H1 (cell line): Measurements from ENCODE around the gene PKP3. TPM values are rescaled to one million over a fixed set of nuclear protein-coding genes. Genes with fewer than 3 reads are reported as not detected.

Source experiments
- CTCF ChIA-PET: fragments of 300-600 bp; sonication (Branson Sonifier 250); formaldehyde crosslinking; loops from one replicate; lab custom pipeline; 2021; ENCODE audit not compliant: partially characterized antibody; lab: Charles Lee
- POLR2A ChIA-PET: fragments of 300-600 bp; sonication (Branson Sonifier 250); formaldehyde crosslinking; loops from one replicate; lab custom pipeline; 2021; ENCODE audit warnings: inconsistent platforms; ENCODE audit not compliant: partially characterized antibody; lab: Charles Lee
- DNase-seq, 2 experiments: peaks; one replicate each; pipeline versions ENCODE4 v3.0.0 to v3.0.0-alpha.2; 2010 to 2022; ENCODE audit warnings: low spot score in 2 of 2, low read depth in 1 of 2, mixed read lengths in 1 of 2
- FAIRE-seq: peaks from 2 replicates; lab custom pipeline; 2011; peaks lifted over from hg19 to GRCh38; lab: Jason Lieb, UNC
- H2AFZ ChIP-seq: 2 replicates; pipeline ENCODE4 v1.8.1; 2012; ENCODE audit warnings: low read length, inconsistent platforms
- H2AK5ac ChIP-seq: 2 replicates; pipeline ENCODE4 v1.6.1; 2013; ENCODE audit warnings: low read depth, low read length
- H2BK120ac ChIP-seq: replicated peaks from 2 replicates; pipeline ENCODE3; 2013; ENCODE audit warnings: low read depth, low read length, inconsistent platforms
- H2BK12ac ChIP-seq: 2 replicates; pipeline ENCODE4 v1.6.1; 2013; ENCODE audit warnings: low read depth, low read length
- H2BK15ac ChIP-seq: 2 replicates; pipeline ENCODE4 v1.6.1; 2013; ENCODE audit warnings: low read length
- H2BK20ac ChIP-seq: 2 replicates; pipeline ENCODE4 v1.6.1; 2013; ENCODE audit warnings: low read length
- H2BK5ac ChIP-seq: 2 replicates; pipeline ENCODE4 v1.6.1; 2013; ENCODE audit warnings: low read depth, low read length
- H3K14ac ChIP-seq: 2 replicates; pipeline ENCODE4 v1.6.1; 2013; ENCODE audit warnings: inconsistent platforms; ENCODE audit not compliant: insufficient read length
- H3K18ac ChIP-seq: 2 replicates; pipeline ENCODE4 v1.6.1; 2013; ENCODE audit warnings: low read length; ENCODE audit errors: extremely low read depth
- H3K23ac ChIP-seq: 2 replicates; pipeline ENCODE4 v1.6.1; 2013; ENCODE audit warnings: inconsistent platforms; ENCODE audit not compliant: insufficient read length
- H3K23me2 ChIP-seq: 2 replicates; pipeline ENCODE4 v1.6.1; 2013; ENCODE audit warnings: low read depth, low read length
- H3K27ac ChIP-seq: 2 replicates; pipeline ENCODE4 v1.6.1; 2011; ENCODE audit warnings: low read depth, low read length, inconsistent platforms
- H3K27me3 ChIP-seq, 4 experiments: replicated peaks in 1 of 4; 1 replicate in 1 of 4; 2 replicates in 3 of 4; pipeline versions ENCODE4 v1.6.1 to v1.8.1; 2011 to 2013; ENCODE audit warnings: low read length in 3 of 4, mild to moderate bottlenecking in 3 of 4, inconsistent platforms in 2 of 4, mixed read lengths in 2 of 4, moderate library complexity in 1 of 4; ENCODE audit not compliant: control insufficient read depth in 3 of 4, insufficient read depth in 3 of 4; ENCODE audit errors: extremely low read depth in 1 of 4
- H3K36me3 ChIP-seq, 4 experiments: 2 replicates each; pipeline versions ENCODE4 v1.6.1 to v1.8.1; 2011 to 2013; ENCODE audit warnings: mild to moderate bottlenecking in 4 of 4, low read length in 3 of 4, moderate library complexity in 2 of 4, control low read depth in 1 of 4, inconsistent platforms in 1 of 4; ENCODE audit not compliant: insufficient read depth in 4 of 4, control insufficient read depth in 2 of 4
- H3K4ac ChIP-seq: replicated peaks from 2 replicates; pipeline ENCODE3; 2013; ENCODE audit warnings: low read length, low read depth, mixed read lengths, inconsistent platforms; ENCODE audit not compliant: insufficient read length
- H3K4me1 ChIP-seq, 4 experiments: replicated peaks in 1 of 4; 1 replicate in 1 of 4; 2 replicates in 3 of 4; pipeline versions ENCODE4 v1.6.1 to v1.8.1; 2011 to 2013; ENCODE audit warnings: low read length in 3 of 4, inconsistent platforms in 2 of 4, mixed read lengths in 1 of 4; ENCODE audit not compliant: insufficient read depth in 4 of 4, control insufficient read depth in 3 of 4
- H3K4me2 ChIP-seq, 2 experiments: 2 replicates each; pipeline versions ENCODE4 v1.6.1 to v1.8.1; 2011 to 2013; ENCODE audit warnings: low read depth in 2 of 2, low read length in 2 of 2, control low read depth in 1 of 2, inconsistent platforms in 1 of 2, mild to moderate bottlenecking in 1 of 2; ENCODE audit not compliant: insufficient read depth in 1 of 2
- H3K4me3 ChIP-seq, 4 experiments: fragments of 200-600, 300-600 bp in 1 of 4; sonication (generic), shearing (Covaris generic), sonication (Bioruptor Twin) in 1 of 4; 2 replicates each; pipeline versions ENCODE4 v1.5.1 to v1.8.1; 2011 to 2016; ENCODE audit warnings: low read length in 4 of 4, low read depth in 3 of 4, control low read depth in 2 of 4, inconsistent platforms in 2 of 4, mild to moderate bottlenecking in 2 of 4, mixed read lengths in 1 of 4, moderate library complexity in 1 of 4; ENCODE audit not compliant: insufficient read depth in 2 of 4; ENCODE audit errors: extremely low read depth in 1 of 4
- H3K56ac ChIP-seq: replicated peaks from 2 replicates; pipeline ENCODE3; 2013; ENCODE audit warnings: low read depth, mild to moderate bottlenecking, mixed read lengths, low read length, inconsistent platforms; ENCODE audit not compliant: insufficient read length
- H3K79me1 ChIP-seq: 2 replicates; pipeline ENCODE4 v1.6.1; 2013; ENCODE audit warnings: low read depth, low read length, control low read depth
- H3K79me2 ChIP-seq, 2 experiments: 2 replicates each; pipeline versions ENCODE4 v1.6.1 to v1.8.1; 2012 to 2013; ENCODE audit warnings: low read length in 2 of 2, mild to moderate bottlenecking in 2 of 2, inconsistent platforms in 1 of 2; ENCODE audit not compliant: insufficient read depth in 2 of 2, control insufficient read depth in 1 of 2
- H3K9ac ChIP-seq, 4 experiments: replicated peaks in 1 of 4; 1 replicate in 1 of 4; 2 replicates in 3 of 4; pipeline versions ENCODE4 v1.6.1 to v1.8.1; 2011 to 2013; ENCODE audit warnings: low read depth in 3 of 4, low read length in 3 of 4, control low read depth in 2 of 4, mild to moderate bottlenecking in 2 of 4, moderate library complexity in 2 of 4, inconsistent platforms in 1 of 4; ENCODE audit errors: extremely low read depth in 1 of 4
- H3K9me3 ChIP-seq, 2 experiments: 2 replicates each; pipeline versions ENCODE4 v1.6.1 to v1.8.1; 2012 to 2013; ENCODE audit warnings: mild to moderate bottlenecking in 2 of 2, moderate library complexity in 2 of 2, control low read depth in 1 of 2, inconsistent platforms in 1 of 2, low read depth in 1 of 2, low read length in 1 of 2, mixed read lengths in 1 of 2; ENCODE audit not compliant: insufficient read depth in 2 of 2
- H4K20me1 ChIP-seq, 2 experiments: replicated peaks in 1 of 2; 2 replicates each; pipeline versions ENCODE3 to v1.8.1; 2011 to 2013; ENCODE audit warnings: inconsistent platforms in 2 of 2, low read length in 2 of 2, mild to moderate bottlenecking in 1 of 2; ENCODE audit not compliant: insufficient read depth in 2 of 2, control insufficient read depth in 1 of 2
- H4K5ac ChIP-seq: 2 replicates; pipeline ENCODE4 v1.6.1; 2013; ENCODE audit warnings: low read length, low read depth, mixed read lengths, inconsistent platforms; ENCODE audit not compliant: insufficient read length
- H4K8ac ChIP-seq: 2 replicates; pipeline ENCODE4 v1.8.0; 2013; ENCODE audit warnings: mild to moderate bottlenecking, moderate library complexity, low read length, inconsistent platforms; ENCODE audit not compliant: insufficient read depth; ENCODE audit errors: extremely low read depth
- H4K91ac ChIP-seq: replicated peaks from 2 replicates; pipeline ENCODE3; 2013; ENCODE audit warnings: low read length, mixed read lengths, inconsistent platforms; ENCODE audit not compliant: insufficient read length
- HDAC6 ChIP-seq: IDR thresholded peaks from one replicate; pipeline ENCODE4 v1.7.1; 2012; ENCODE audit warnings: low read depth, mild to moderate bottlenecking, inconsistent platforms, low read length, moderate library complexity
- MAX ChIP-seq: IDR thresholded peaks from 2 replicates; pipeline ENCODE4 v1.6.1; 2012; ENCODE audit warnings: inconsistent platforms
- WGBS, 2 experiments: shearing (Covaris generic) in 1 of 2; methylation state at CpG; one replicate each; pipeline versions ENCODE4 v1.1.6 to v1.1.7; 2013 to 2015; ENCODE audit warnings: low lambda C conversion rate in 2 of 2, mixed read lengths in 2 of 2, inconsistent platforms in 1 of 2, low coverage in 1 of 2, missing lambda C conversion rate in 1 of 2; ENCODE audit not compliant: insufficient replicate concordance in 2 of 2, insufficient coverage in 1 of 2, insufficient read length in 1 of 2; ENCODE audit errors: extremely low coverage in 1 of 2, missing lambda C conversion rate in 1 of 2; 5-methylcytosine and 5-hydroxymethylcytosine counted together
- polyA plus RNA-seq, 7 experiments: library from polyadenylated mRNA; depleted of rRNA in 3 of 7; stranded (reverse) in 5 of 7; unstranded in 2 of 7; fragments of >200 nt in 5 of 7; fragments of 200-250 nt in 2 of 7; gene quantifications; 1 replicate in 5 of 7; 2 replicates in 1 of 7; 4 replicates in 1 of 7; pipeline versions ENCODE4 v1.2.1 to v1.2.3, GENCODE V29; 2011 to 2013; ENCODE audit warnings: missing spikeins in 2 of 7, mixed read lengths in 2 of 7
- total RNA-seq: library from RNA; stranded (reverse); fragmentation: NEBNext Ultra II Directional; extraction: Animal tissue kit (Norgen Biotek cat#: 25700); gene quantifications from 2 replicates; pipeline ENCODE4 v1.2.1, GENCODE V29; 2021
- TF ChIP-seq, protein P1 (sequence below): IDR thresholded peaks from 2 replicates; pipeline ENCODE4 v1.6.1; 2012; ENCODE audit warnings: low read length, inconsistent platforms

Gene PKP3
- total and polyA plus RNA-seq, 2 of the 8 experiments (the other 6 are each of a cell fraction or from before 2014, with no cell fraction given) = 16.7 to 28.7 TPM

DNA sequence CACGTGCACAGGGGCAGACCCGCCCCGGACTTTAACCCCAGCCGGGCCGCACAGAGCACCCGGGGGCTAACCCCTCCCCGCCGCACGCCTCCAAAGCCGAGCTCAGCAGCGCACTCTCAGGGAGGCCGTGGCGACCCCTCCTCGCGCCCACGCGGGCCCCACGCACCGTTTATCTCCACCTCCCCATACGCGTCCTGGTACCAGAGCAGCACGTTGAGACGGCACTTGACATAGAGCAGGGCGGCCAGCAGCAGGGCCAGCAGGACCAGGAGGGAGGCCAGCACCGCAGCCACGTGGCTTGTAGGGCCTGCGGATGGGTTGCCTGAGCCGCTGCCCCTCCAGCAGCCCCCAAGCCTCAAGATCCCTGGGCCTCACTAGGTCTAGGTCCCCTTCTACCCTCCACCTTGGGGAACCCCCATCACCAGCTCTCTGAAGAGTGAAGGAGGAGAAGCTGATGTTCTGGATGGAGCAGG, 13.7 kb downstream of the PKP3 start:
- H3K9ac ChIP-seq = no peak overlapping the region
- H3K36me3 ChIP-seq = no peaks in the 10 kb centered on the region; a peak in 1 of 8 replicates
- peaks cover 0 to 5% (median 0%) of the 10 kb centered on the region in 4 experiments; a peak in 2 of 7 replicates for H3K27me3 ChIP-seq
- peak overlapping the region; percentile 1 to 65; a peak in 3 of 4 replicates for H3K4me2 ChIP-seq
- FAIRE-seq (no peak), DNase-seq (no peak)
- 0 out of 2 replicates have a peak overlapping the region, but pooled peaks have one; percentile 17 for H2BK12ac ChIP-seq
- H3K79me1 ChIP-seq = peaks cover 2% of the 10 kb centered on the region; the same call in 1 of the 2 replicates
- H4K5ac ChIP-seq = no peak overlapping the region
- no peaks in the 10 kb centered on the region for H3K9me3 ChIP-seq
- H4K8ac ChIP-seq = peak overlapping the region; percentile 54
- ChIA-PET CTCF (interaction anchor here (0.8 to 2.8 kb wide), 7 partner anchors 11 to 110 kb away, joined by 3 to 24 read pairs (median 5); partner anchors contain the start of gene PTDSS2), POLR2A (interaction anchor here (1.0 to 5.9 kb wide), 10 partner anchors 9 to 200 kb away, joined by 3 to 41 read pairs (median 5); partner anchors contain the start of genes ANO9, BET1L, PTDSS2 and RIC8A)
- H2BK5ac ChIP-seq = no peak overlapping the region
- H3K4me3 ChIP-seq = peak overlapping the region in 1 of 4 experiments; percentile 36; a peak in 1 of 8 replicates
- no peak overlapping the region for H3K14ac ChIP-seq
- no peak overlapping the region for H2AFZ ChIP-seq
- H4K91ac ChIP-seq = no peak overlapping the region
- H2BK15ac ChIP-seq = no peak overlapping the region
- H2BK20ac ChIP-seq = no peak overlapping the region
- peaks cover 3% of the 10 kb centered on the region; the same call in 1 of the 2 replicates for H3K23me2 ChIP-seq
- peaks cover 0 to 11% (median 6%) of the 10 kb centered on the region in 4 experiments; a peak in 4 of 7 replicates for H3K4me1 ChIP-seq
- H3K4ac ChIP-seq = no peak overlapping the region
- TF ChIP-seq MAX (peak; percentile 2; the same call in 1 of the 2 replicates), HDAC6 (no peak)
- TF ChIP-seq, protein P1, sequence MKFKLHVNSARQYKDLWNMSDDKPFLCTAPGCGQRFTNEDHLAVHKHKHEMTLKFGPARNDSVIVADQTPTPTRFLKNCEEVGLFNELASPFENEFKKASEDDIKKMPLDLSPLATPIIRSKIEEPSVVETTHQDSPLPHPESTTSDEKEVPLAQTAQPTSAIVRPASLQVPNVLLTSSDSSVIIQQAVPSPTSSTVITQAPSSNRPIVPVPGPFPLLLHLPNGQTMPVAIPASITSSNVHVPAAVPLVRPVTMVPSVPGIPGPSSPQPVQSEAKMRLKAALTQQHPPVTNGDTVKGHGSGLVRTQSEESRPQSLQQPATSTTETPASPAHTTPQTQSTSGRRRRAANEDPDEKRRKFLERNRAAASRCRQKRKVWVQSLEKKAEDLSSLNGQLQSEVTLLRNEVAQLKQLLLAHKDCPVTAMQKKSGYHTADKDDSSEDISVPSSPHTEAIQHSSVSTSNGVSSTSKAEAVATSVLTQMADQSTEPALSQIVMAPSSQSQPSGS = 0 out of 2 replicates have a peak, but pooled peaks have one; percentile 28
- no peak overlapping the region for H3K56ac ChIP-seq
- H3K23ac ChIP-seq = no peak overlapping the region
- peaks cover 9 to 15% of the 10 kb centered on the region in 2 experiments for H4K20me1 ChIP-seq
- no peak overlapping the region; the same call in 1 of the 2 replicates for H3K18ac ChIP-seq
- no peak overlapping the region for H2AK5ac ChIP-seq
- WGBS, 2 experiments = 88% methylated on average over 14 of the region's 28 CpGs; no CpG with 5 or more reads in 1 of the 2 experiments
- H2BK120ac ChIP-seq = no peak overlapping the region
- no peak overlapping the region for H3K27ac ChIP-seq
- H3K79me2 ChIP-seq = peaks cover 0 to 2% of the 10 kb centered on the region in 2 experiments; a peak in 1 of 4 replicates
